ENCODE results near the gene CD180. TPM values are rescaled to one million over a fixed set of nuclear protein-coding genes. Genes with fewer than 3 reads are reported as not detected.

The CD180 gene
- total and polyA plus RNA-seq, 2 donors (not counting 1 experiment from before 2014, with no cell fraction given): 0.28 TPM; not detected in 1

DNA sequence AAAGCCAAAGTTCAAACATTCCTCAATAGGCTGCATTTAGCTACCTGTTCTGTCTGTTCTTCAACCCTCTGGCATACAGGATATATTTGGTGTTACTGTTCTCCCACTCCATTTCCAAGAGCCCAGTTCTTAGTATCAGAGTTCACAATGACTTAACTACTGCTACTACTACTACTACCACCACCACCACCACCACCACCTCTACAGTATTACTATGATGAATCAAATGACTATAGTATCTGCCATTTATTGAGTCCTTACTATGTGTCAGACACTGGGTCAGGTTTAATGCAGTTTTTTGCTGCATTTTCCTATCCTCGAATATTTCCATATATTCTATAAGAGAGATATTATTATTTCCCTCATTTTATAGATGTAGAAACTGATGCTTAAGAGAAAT, 937 bp upstream of the CD180 start:
- TF ChIP-seq, protein P1, sequence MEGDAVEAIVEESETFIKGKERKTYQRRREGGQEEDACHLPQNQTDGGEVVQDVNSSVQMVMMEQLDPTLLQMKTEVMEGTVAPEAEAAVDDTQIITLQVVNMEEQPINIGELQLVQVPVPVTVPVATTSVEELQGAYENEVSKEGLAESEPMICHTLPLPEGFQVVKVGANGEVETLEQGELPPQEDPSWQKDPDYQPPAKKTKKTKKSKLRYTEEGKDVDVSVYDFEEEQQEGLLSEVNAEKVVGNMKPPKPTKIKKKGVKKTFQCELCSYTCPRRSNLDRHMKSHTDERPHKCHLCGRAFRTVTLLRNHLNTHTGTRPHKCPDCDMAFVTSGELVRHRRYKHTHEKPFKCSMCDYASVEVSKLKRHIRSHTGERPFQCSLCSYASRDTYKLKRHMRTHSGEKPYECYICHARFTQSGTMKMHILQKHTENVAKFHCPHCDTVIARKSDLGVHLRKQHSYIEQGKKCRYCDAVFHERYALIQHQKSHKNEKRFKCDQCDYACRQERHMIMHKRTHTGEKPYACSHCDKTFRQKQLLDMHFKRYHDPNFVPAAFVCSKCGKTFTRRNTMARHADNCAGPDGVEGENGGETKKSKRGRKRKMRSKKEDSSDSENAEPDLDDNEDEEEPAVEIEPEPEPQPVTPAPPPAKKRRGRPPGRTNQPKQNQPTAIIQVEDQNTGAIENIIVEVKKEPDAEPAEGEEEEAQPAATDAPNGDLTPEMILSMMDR (conservative IDR thresholded peaks at IDR 0.05 in 1 of 2, IDR thresholded peaks at IDR 0.05 in 1 of 2; ENCODE audit: low read depth in 1 of 2, low read length in 2 of 2): no peak
- TF ChIP-seq EZH2 (IDR thresholded peaks at IDR 0.05; ENCODE audit: low read length, missing control alignments): no peak
- Histone ChIP-seq H4K20me1 (ENCODE audit: control insufficient read depth, extremely low read depth, insufficient read depth, low read length) (no peaks in the 10 kb centered on the region), H3K27me3 (ENCODE audit: control insufficient read depth, insufficient read depth, low read length) (no peaks in the 10 kb centered on the region), H3K4me2 (ENCODE audit: extremely low read depth, insufficient read depth, low read length) (no peak overlapping the region), H3K27ac (ENCODE audit: insufficient read depth, low read length) (no peak overlapping the region), H3K36me3 (ENCODE audit: control insufficient read depth, insufficient read depth, low read length) (no peaks in the 10 kb centered on the region), H3K9me3 (ENCODE audit: control insufficient read depth, insufficient read depth, low read depth, low read length) (no peaks in the 10 kb centered on the region), H2AFZ (ENCODE audit: low read length) (no peak overlapping the region), H3K4me1 (ENCODE audit: control insufficient read depth, extremely low read depth, insufficient read depth, low read length) (no peaks in the 10 kb centered on the region), H3K4me3 (replicated peaks in 1 of 4; ENCODE audit: control extremely low read depth in 1 of 4, insufficient read depth in 1 of 4, low read depth in 3 of 4, low read length in 4 of 4) (no peak overlapping the region), H3K79me2 (ENCODE audit: control insufficient read depth, insufficient read depth, low read length) (no peaks in the 10 kb centered on the region), H3K9ac (ENCODE audit: insufficient read depth, low read length) (no peak overlapping the region)
- no peak for DNase-seq (ENCODE audit: low read depth in 2 of 2)

DNA sequence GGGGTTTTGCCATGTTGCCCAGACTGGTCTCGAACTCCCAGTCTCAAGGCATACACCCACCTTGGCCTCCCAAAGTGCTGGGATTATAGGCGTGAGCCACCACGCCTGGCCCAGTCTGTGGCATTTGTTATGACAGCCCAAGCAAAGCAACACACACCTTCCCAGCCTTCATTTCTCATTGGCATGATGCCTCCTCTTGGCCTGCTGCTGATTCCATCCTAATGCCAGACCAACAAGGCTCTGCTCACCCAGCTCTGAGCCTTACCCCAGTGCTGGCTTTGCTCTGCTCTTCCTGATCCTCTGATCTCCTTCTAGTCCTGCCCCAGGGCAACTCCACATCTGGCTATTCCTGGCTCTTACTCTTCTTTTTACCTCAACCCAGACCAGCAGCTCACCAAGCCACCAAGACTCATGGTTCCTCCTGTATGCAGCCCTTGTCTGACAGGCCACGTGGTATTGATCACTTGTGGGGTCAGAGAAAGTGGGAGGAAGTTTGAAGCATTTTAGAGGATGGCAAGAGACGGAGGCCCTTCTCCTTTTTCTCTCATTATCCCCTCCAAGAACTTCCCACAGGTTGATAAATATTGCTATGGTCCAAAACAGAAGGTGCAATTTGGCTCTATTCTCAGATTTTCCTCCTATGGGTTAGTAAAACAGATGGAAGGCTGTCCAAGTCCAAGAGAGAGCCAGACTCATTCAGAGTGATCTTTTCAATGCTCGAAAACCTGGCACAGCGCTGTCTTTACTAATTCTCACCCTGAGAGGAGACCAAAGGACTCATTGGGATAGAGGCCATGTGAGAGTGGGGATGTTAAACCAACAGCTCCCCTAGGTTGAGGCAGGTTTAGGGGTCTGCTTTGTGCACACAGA, 958 bp downstream of the CD180 start:
- Histone ChIP-seq H4K20me1 (ENCODE audit: control insufficient read depth, extremely low read depth, insufficient read depth, low read length) (no peaks in the 10 kb centered on the region), H3K27ac (ENCODE audit: insufficient read depth, low read length) (no peak overlapping the region), H3K4me2 (ENCODE audit: extremely low read depth, insufficient read depth, low read length) (no peak overlapping the region), H3K36me3 (ENCODE audit: control insufficient read depth, insufficient read depth, low read length) (no peaks in the 10 kb centered on the region), H3K4me3 (replicated peaks in 1 of 4; ENCODE audit: control extremely low read depth in 1 of 4, insufficient read depth in 1 of 4, low read depth in 3 of 4, low read length in 4 of 4) (no peak overlapping the region), H3K4me1 (ENCODE audit: control insufficient read depth, extremely low read depth, insufficient read depth, low read length) (no peaks in the 10 kb centered on the region), H3K9me3 (ENCODE audit: control insufficient read depth, insufficient read depth, low read depth, low read length) (no peaks in the 10 kb centered on the region), H2AFZ (ENCODE audit: low read length) (no peak overlapping the region), H3K79me2 (ENCODE audit: control insufficient read depth, insufficient read depth, low read length) (no peaks in the 10 kb centered on the region), H3K9ac (ENCODE audit: insufficient read depth, low read length) (no peak overlapping the region), H3K27me3 (ENCODE audit: control insufficient read depth, insufficient read depth, low read length) (no peaks in the 10 kb centered on the region)
- no peak for TF ChIP-seq EZH2 (IDR thresholded peaks at IDR 0.05; ENCODE audit: low read length, missing control alignments)
- TF ChIP-seq, protein P1 (conservative IDR thresholded peaks at IDR 0.05 in 1 of 2, IDR thresholded peaks at IDR 0.05 in 1 of 2; ENCODE audit: low read depth in 1 of 2, low read length in 2 of 2): no peak
- DNase-seq (ENCODE audit: low read depth in 2 of 2): no peak

DNA sequence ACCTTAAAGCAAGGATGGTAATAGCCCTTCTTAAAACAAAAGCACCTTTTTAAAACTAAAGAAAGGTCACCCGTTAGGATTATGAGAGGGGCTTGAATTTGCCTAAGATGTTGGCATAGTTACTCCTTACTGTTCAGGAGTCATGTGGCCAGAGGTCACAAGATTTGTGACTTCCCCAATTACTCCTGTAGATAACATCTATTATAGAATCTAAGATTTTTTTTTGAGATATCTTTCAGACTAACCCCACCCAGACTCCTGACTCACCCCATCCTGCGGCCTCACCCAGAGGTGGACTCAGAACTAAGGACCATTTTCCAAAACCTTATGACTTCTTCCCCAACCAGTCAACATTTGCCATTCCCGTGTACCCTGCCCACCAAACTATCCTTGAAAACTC, 2.4 kb downstream of the CD180 start:
- no peak overlapping the region for H2AFZ ChIP-seq (ENCODE audit: low read length)
- H3K27ac ChIP-seq (ENCODE audit: insufficient read depth, low read length): no peak overlapping the region
- no peaks in the 10 kb centered on the region for H3K9me3 ChIP-seq (ENCODE audit: control insufficient read depth, insufficient read depth, low read depth, low read length)
- H4K20me1 ChIP-seq (ENCODE audit: control insufficient read depth, extremely low read depth, insufficient read depth, low read length): no peaks in the 10 kb centered on the region
- no peaks in the 10 kb centered on the region for H3K79me2 ChIP-seq (ENCODE audit: control insufficient read depth, insufficient read depth, low read length)
- no peaks in the 10 kb centered on the region for H3K4me1 ChIP-seq (ENCODE audit: control insufficient read depth, extremely low read depth, insufficient read depth, low read length)
- H3K27me3 ChIP-seq (ENCODE audit: control insufficient read depth, insufficient read depth, low read length): no peaks in the 10 kb centered on the region
- no peak overlapping the region for H3K9ac ChIP-seq (ENCODE audit: insufficient read depth, low read length)
- no peak for DNase-seq (ENCODE audit: low read depth in 2 of 2)
- H3K4me3 ChIP-seq (replicated peaks in 1 of 4; ENCODE audit: control extremely low read depth in 1 of 4, insufficient read depth in 1 of 4, low read depth in 3 of 4, low read length in 4 of 4): no peak overlapping the region
- no peaks in the 10 kb centered on the region for H3K36me3 ChIP-seq (ENCODE audit: control insufficient read depth, insufficient read depth, low read length)
- H3K4me2 ChIP-seq (ENCODE audit: extremely low read depth, insufficient read depth, low read length): no peak overlapping the region
- TF ChIP-seq EZH2 (IDR thresholded peaks at IDR 0.05; ENCODE audit: low read length, missing control alignments): no peak
